Measurements from ENCODE around the gene YWHAG. TPM values are rescaled to one million over a fixed set of nuclear protein-coding genes. Genes with fewer than 3 reads are reported as not detected.

Gene YWHAG
- total and polyA plus RNA-seq, 9 of the 15 experiments (the other 6 are each of a cell fraction or from before 2014, with no cell fraction given), result 30.4 to 246 (median 94.5) TPM

DNA sequence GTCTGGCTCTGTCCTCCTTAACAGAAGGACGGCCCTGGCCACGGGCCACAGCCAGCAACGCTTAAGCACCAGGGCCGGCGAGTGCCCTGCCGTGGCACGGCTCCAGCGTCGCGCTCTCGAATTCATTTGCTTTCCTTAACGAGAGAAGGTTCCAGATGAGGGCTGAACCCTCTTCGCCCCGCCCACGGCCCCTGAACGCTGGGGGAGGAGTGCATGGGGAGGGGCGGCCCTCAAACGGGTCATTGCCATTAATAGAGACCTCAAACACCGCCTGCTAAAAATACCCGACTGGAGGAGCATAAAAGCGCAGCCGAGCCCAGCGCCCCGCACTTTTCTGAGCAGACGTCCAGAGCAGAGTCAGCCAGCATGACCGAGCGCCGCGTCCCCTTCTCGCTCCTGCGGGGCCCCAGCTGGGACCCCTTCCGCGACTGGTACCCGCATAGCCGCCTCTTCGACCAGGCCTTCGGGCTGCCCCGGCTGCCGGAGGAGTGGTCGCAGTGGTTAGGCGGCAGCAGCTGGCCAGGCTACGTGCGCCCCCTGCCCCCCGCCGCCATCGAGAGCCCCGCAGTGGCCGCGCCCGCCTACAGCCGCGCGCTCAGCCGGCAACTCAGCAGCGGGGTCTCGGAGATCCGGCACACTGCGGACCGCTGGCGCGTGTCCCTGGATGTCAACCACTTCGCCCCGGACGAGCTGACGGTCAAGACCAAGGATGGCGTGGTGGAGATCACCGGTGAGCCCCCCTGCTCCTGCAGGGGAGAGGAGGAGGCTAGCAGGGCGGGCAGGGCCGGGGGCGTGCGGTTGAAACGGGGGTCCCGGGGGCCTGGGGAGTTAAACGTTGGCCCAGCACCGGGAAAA is 56.2 kb downstream of the YWHAG start, which contains the start of gene HSPB1 (continued):
- TF ChIP-seq IFI16 (CRISPR knock-in tag; IDR thresholded peaks at IDR 0.05) (no peak), CSDE1 (IDR thresholded peaks at IDR 0.05) (no peak), CXXC5 (CRISPR knock-in tag; IDR thresholded peaks at IDR 0.05) (peak; percentile 59), RBFOX2 (IDR thresholded peaks at IDR 0.05; ENCODE audit: low read depth, low read length) (peak; percentile 97), NR1H2 (CRISPR knock-in tag; IDR thresholded peaks at IDR 0.05) (no peak)
- TF ChIP-seq, protein P1, sequence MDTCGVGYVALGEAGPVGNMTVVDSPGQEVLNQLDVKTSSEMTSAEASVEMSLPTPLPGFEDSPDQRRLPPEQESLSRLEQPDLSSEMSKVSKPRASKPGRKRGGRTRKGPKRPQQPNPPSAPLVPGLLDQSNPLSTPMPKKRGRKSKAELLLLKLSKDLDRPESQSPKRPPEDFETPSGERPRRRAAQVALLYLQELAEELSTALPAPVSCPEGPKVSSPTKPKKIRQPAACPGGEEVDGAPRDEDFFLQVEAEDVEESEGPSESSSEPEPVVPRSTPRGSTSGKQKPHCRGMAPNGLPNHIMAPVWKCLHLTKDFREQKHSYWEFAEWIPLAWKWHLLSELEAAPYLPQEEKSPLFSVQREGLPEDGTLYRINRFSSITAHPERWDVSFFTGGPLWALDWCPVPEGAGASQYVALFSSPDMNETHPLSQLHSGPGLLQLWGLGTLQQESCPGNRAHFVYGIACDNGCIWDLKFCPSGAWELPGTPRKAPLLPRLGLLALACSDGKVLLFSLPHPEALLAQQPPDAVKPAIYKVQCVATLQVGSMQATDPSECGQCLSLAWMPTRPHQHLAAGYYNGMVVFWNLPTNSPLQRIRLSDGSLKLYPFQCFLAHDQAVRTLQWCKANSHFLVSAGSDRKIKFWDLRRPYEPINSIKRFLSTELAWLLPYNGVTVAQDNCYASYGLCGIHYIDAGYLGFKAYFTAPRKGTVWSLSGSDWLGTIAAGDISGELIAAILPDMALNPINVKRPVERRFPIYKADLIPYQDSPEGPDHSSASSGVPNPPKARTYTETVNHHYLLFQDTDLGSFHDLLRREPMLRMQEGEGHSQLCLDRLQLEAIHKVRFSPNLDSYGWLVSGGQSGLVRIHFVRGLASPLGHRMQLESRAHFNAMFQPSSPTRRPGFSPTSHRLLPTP (IDR thresholded peaks at IDR 0.05; ENCODE audit: borderline replicate concordance, extremely low read depth, insufficient read length), result no peak
- TF ChIP-seq, protein P2, sequence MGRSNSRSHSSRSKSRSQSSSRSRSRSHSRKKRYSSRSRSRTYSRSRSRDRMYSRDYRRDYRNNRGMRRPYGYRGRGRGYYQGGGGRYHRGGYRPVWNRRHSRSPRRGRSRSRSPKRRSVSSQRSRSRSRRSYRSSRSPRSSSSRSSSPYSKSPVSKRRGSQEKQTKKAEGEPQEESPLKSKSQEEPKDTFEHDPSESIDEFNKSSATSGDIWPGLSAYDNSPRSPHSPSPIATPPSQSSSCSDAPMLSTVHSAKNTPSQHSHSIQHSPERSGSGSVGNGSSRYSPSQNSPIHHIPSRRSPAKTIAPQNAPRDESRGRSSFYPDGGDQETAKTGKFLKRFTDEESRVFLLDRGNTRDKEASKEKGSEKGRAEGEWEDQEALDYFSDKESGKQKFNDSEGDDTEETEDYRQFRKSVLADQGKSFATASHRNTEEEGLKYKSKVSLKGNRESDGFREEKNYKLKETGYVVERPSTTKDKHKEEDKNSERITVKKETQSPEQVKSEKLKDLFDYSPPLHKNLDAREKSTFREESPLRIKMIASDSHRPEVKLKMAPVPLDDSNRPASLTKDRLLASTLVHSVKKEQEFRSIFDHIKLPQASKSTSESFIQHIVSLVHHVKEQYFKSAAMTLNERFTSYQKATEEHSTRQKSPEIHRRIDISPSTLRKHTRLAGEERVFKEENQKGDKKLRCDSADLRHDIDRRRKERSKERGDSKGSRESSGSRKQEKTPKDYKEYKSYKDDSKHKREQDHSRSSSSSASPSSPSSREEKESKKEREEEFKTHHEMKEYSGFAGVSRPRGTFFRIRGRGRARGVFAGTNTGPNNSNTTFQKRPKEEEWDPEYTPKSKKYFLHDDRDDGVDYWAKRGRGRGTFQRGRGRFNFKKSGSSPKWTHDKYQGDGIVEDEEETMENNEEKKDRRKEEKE (IDR thresholded peaks at IDR 0.05; ENCODE audit: borderline replicate concordance in 1 of 2, control insufficient read depth in 1 of 2, low read depth in 2 of 2, low read length in 1 of 2), result no peak
- TF ChIP-seq, protein P3, sequence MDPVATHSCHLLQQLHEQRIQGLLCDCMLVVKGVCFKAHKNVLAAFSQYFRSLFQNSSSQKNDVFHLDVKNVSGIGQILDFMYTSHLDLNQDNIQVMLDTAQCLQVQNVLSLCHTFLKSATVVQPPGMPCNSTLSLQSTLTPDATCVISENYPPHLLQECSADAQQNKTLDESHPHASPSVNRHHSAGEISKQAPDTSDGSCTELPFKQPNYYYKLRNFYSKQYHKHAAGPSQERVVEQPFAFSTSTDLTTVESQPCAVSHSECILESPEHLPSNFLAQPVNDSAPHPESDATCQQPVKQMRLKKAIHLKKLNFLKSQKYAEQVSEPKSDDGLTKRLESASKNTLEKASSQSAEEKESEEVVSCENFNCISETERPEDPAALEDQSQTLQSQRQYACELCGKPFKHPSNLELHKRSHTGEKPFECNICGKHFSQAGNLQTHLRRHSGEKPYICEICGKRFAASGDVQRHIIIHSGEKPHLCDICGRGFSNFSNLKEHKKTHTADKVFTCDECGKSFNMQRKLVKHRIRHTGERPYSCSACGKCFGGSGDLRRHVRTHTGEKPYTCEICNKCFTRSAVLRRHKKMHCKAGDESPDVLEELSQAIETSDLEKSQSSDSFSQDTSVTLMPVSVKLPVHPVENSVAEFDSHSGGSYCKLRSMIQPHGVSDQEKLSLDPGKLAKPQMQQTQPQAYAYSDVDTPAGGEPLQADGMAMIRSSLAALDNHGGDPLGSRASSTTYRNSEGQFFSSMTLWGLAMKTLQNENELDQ (CRISPR knock-in tag; IDR thresholded peaks at IDR 0.05; ENCODE audit: borderline replicate concordance), result no peak
- TF ChIP-seq, protein P4, sequence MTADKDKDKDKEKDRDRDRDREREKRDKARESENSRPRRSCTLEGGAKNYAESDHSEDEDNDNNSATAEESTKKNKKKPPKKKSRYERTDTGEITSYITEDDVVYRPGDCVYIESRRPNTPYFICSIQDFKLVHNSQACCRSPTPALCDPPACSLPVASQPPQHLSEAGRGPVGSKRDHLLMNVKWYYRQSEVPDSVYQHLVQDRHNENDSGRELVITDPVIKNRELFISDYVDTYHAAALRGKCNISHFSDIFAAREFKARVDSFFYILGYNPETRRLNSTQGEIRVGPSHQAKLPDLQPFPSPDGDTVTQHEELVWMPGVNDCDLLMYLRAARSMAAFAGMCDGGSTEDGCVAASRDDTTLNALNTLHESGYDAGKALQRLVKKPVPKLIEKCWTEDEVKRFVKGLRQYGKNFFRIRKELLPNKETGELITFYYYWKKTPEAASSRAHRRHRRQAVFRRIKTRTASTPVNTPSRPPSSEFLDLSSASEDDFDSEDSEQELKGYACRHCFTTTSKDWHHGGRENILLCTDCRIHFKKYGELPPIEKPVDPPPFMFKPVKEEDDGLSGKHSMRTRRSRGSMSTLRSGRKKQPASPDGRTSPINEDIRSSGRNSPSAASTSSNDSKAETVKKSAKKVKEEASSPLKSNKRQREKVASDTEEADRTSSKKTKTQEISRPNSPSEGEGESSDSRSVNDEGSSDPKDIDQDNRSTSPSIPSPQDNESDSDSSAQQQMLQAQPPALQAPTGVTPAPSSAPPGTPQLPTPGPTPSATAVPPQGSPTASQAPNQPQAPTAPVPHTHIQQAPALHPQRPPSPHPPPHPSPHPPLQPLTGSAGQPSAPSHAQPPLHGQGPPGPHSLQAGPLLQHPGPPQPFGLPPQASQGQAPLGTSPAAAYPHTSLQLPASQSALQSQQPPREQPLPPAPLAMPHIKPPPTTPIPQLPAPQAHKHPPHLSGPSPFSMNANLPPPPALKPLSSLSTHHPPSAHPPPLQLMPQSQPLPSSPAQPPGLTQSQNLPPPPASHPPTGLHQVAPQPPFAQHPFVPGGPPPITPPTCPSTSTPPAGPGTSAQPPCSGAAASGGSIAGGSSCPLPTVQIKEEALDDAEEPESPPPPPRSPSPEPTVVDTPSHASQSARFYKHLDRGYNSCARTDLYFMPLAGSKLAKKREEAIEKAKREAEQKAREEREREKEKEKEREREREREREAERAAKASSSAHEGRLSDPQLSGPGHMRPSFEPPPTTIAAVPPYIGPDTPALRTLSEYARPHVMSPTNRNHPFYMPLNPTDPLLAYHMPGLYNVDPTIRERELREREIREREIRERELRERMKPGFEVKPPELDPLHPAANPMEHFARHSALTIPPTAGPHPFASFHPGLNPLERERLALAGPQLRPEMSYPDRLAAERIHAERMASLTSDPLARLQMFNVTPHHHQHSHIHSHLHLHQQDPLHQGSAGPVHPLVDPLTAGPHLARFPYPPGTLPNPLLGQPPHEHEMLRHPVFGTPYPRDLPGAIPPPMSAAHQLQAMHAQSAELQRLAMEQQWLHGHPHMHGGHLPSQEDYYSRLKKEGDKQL (CRISPR knock-in tag; IDR thresholded peaks at IDR 0.05; ENCODE audit: borderline replicate concordance), result no peak; the same call in 1 of the 2 replicates
